Measurements from ENCODE around the gene NUMA1. TPM values are rescaled to one million over a fixed set of nuclear protein-coding genes. Genes with fewer than 3 reads are reported as not detected.
A peak's percentile ranks its signal among the peaks of the same experiment; 100 is the strongest.

NUMA1 gene
- total RNA-seq, 2 experiments from 2014 or later, result 148 to 159 TPM

- no TSS peak for BruUV-seq (replicated peaks)
- POLR2A ChIA-PET, result no interaction called here
Observed at GRCh38 chr11:72003776-72004171, 76.6 kb downstream of the NUMA1 start.

GRCh38 chr11:72002841-72003775 lies 77.2 kb downstream of the NUMA1 start:
- Histone ChIP-seq H3K4me1 (ENCODE audit: insufficient read depth, low read length, poor library complexity, severe bottlenecking) (peaks cover 14% of the 10 kb centered on the region), H3K36me3 (ENCODE audit: insufficient read depth, low read length) (peaks cover 75% of the 10 kb centered on the region), H4K20me1 (ENCODE audit: insufficient read depth, low read length) (no peaks in the 10 kb centered on the region), H3K9me2 (ENCODE audit: insufficient read depth, low read length) (no peaks in the 10 kb centered on the region), H3K4me2 (ENCODE audit: low read length) (no peak overlapping the region), H3K79me2 (ENCODE audit: insufficient read depth, low read depth, low read length) (no peaks in the 10 kb centered on the region), H3K27ac (ENCODE audit: low read depth, low read length, poor library complexity, severe bottlenecking) (no peak overlapping the region), H3K9me3 (ENCODE audit: low read length) (no peaks in the 10 kb centered on the region), H3K4me3 (ENCODE audit: low read depth, low read length, poor library complexity, severe bottlenecking) (no peak overlapping the region), H2AFZ (ENCODE audit: low read length) (no peak overlapping the region)
- ChIA-PET POLR2A (no interaction called here), CTCF (ENCODE audit: unreplicated experiment) (no interaction called here)
- TSS peak; percentile 95 for BruUV-seq (replicated peaks)
- DNase-seq (ENCODE audit: low spot score), result no peak
- TF ChIP-seq EZH2phosphoT487 (IDR thresholded peaks at IDR 0.05; ENCODE audit: borderline replicate concordance, low read depth, low read length), result no peak
- TF ChIP-seq, protein P1, sequence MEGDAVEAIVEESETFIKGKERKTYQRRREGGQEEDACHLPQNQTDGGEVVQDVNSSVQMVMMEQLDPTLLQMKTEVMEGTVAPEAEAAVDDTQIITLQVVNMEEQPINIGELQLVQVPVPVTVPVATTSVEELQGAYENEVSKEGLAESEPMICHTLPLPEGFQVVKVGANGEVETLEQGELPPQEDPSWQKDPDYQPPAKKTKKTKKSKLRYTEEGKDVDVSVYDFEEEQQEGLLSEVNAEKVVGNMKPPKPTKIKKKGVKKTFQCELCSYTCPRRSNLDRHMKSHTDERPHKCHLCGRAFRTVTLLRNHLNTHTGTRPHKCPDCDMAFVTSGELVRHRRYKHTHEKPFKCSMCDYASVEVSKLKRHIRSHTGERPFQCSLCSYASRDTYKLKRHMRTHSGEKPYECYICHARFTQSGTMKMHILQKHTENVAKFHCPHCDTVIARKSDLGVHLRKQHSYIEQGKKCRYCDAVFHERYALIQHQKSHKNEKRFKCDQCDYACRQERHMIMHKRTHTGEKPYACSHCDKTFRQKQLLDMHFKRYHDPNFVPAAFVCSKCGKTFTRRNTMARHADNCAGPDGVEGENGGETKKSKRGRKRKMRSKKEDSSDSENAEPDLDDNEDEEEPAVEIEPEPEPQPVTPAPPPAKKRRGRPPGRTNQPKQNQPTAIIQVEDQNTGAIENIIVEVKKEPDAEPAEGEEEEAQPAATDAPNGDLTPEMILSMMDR (conservative IDR thresholded peaks at IDR 0.05; ENCODE audit: low read length), result no peak
- intact Hi-C loops (cut with micrococcal nuclease; ENCODE audit: unreplicated experiment), result no loop called here

More at GRCh38 chr11:72003776-72004171, 76.6 kb downstream of the NUMA1 start:
- Histone ChIP-seq H3K9me2 (ENCODE audit: insufficient read depth, low read length) (no peaks in the 10 kb centered on the region), H3K9me3 (ENCODE audit: low read length) (no peaks in the 10 kb centered on the region), H2AFZ (ENCODE audit: low read length) (no peak overlapping the region), H3K27ac (ENCODE audit: low read depth, low read length, poor library complexity, severe bottlenecking) (no peak overlapping the region), H3K36me3 (ENCODE audit: insufficient read depth, low read length) (peaks cover 78% of the 10 kb centered on the region), H3K4me1 (ENCODE audit: insufficient read depth, low read length, poor library complexity, severe bottlenecking) (peaks cover 7% of the 10 kb centered on the region), H3K4me2 (ENCODE audit: low read length) (no peak overlapping the region), H4K20me1 (ENCODE audit: insufficient read depth, low read length) (no peaks in the 10 kb centered on the region), H3K79me2 (ENCODE audit: insufficient read depth, low read depth, low read length) (no peaks in the 10 kb centered on the region), H3K4me3 (ENCODE audit: low read depth, low read length, poor library complexity, severe bottlenecking) (no peak overlapping the region)
- no peak for TF ChIP-seq EZH2phosphoT487 (IDR thresholded peaks at IDR 0.05; ENCODE audit: borderline replicate concordance, low read depth, low read length)
- TF ChIP-seq, protein P1 (conservative IDR thresholded peaks at IDR 0.05; ENCODE audit: low read length), result no peak
- no peak for DNase-seq (ENCODE audit: low spot score)
- CTCF ChIA-PET (ENCODE audit: unreplicated experiment), result no interaction called here
- intact Hi-C loops (cut with micrococcal nuclease; ENCODE audit: unreplicated experiment), result no loop called here

Measured in OCI-LY7 (cell line).